ENCODE data around the gene NOP53.
A peak's percentile ranks its signal among the peaks of the same experiment; 100 is the strongest.

- TF ChIP-seq MAFK (IDR thresholded peaks at IDR 0.05; ENCODE audit: low read depth, low read length) (no peak), ATF2 (IDR thresholded peaks at IDR 0.05; ENCODE audit: low read length) (no peak; the same call in 1 of the 2 replicates), CTCF (IDR thresholded peaks at IDR 0.05; ENCODE audit: control extremely low read depth in 1 of 3, insufficient read depth in 1 of 3, low read depth in 1 of 3, low read length in 3 of 3) (peak; percentile 95 to 100 (median 99)), PHF8 (conservative IDR thresholded peaks at IDR 0.05; ENCODE audit: low read depth, low read length) (no peak), JUND (IDR thresholded peaks at IDR 0.05; ENCODE audit: low read length) (0 out of 2 replicates have a peak, but pooled peaks have one; percentile 20), SAP30 (IDR thresholded peaks at IDR 0.05; ENCODE audit: insufficient read depth, insufficient replicate concordance, low read length) (no peak)
These were observed 47.3 kb upstream of the NOP53 start for GRCh38 chr19:47697863-47698609.
